Fibroblast of villous mesenchyme (primary cell): ENCODE data around the gene LRRC19. TPM values are rescaled to one million over a fixed set of nuclear protein-coding genes. Genes with fewer than 3 reads are reported as not detected.

Experiments used
- DNase-seq: peaks from one replicate; pipeline ENCODE4 v3.0.0-alpha.2; 2010; ENCODE audit warnings: low read depth
- H3K4me3 ChIP-seq: 2 replicates; pipeline ENCODE4 v1.5.1; 2011; ENCODE audit warnings: low read depth, mild to moderate bottlenecking, low read length
- CTCF ChIP-seq: IDR thresholded peaks from 2 replicates; pipeline ENCODE4 v1.5.1; 2012; ENCODE audit warnings: low read depth, mild to moderate bottlenecking, low read length; ENCODE audit not compliant: insufficient read depth
- total RNA-seq: library from RNA; depleted of rRNA; stranded (reverse); fragments of >200 nt; gene quantifications from 2 replicates; pipeline ENCODE4 v1.2.3, GENCODE V29; 2012

LRRC19 gene
- total RNA-seq, 1 donor, result not detected

GRCh38 chr9:26949637-26950069 lies 55.8 kb downstream of the LRRC19 start:
- no peak for TF ChIP-seq CTCF
- no peak overlapping the region for H3K4me3 ChIP-seq
- DNase-seq, result peak; percentile 29

- DNase-seq, result no peak
These were observed 57.7 kb downstream of the LRRC19 start for GRCh38 chr9:26947736-26948135.

GRCh38 chr9:26946753-26947727 lies 58.4 kb downstream of the LRRC19 start, which contains the start of gene PLAA:
Gene PLAA, minus strand, starts transcription at chr9:26947242. Its CDS starts 197 bp downstream, at chr9:26947045.
- peak; percentile 93 for DNase-seq
- peak within 1 kb of the TSS; percentile 96 for H3K4me3 ChIP-seq
- no peak for TF ChIP-seq CTCF

More at GRCh38 chr9:26947736-26948135, 57.7 kb downstream of the LRRC19 start:
- TF ChIP-seq CTCF, result no peak
- H3K4me3 ChIP-seq, result peak overlapping the region; percentile 96

- TF ChIP-seq CTCF, result no peak
- no peak for DNase-seq
- H3K4me3 ChIP-seq, result peak overlapping the region; percentile 96
These were observed 59.9 kb downstream of the LRRC19 start for GRCh38 chr9:26945591-26945990.

Other genes starting within 250 kb of the LRRC19 start
- gene CAAP1, start 112.9 kb downstream of the LRRC19 start, total RNA-seq, result 17.4 and 29.4 TPM in 2 replicates
- gene PLAA, start 58.4 kb downstream of the LRRC19 start, total RNA-seq, result 35.1 and 41.0 TPM in 2 replicates
- gene IFT74, start 49.3 kb downstream of the LRRC19 start, total RNA-seq, result 11.9 and 15.5 TPM in 2 replicates
- 12.5 and 25.8 TPM in 2 replicates for gene TEK, start 103.6 kb upstream of the LRRC19 start, total RNA-seq